HG03342 (cell line): ENCODE results near the gene LMF1.
"Not testable (repeated sequence)": the region's sequence is repeated elsewhere in the genome, so short reads cannot be mapped to it uniquely, and the experiment has no call there.

Source experiments
- ATAC-seq: cut with Tn5 transposase; IDR thresholded peaks from one replicate; pipeline ENCODE4 v1.9.1; 2021; ENCODE audit warnings: mild to moderate bottlenecking, moderate library complexity; ENCODE audit not compliant: unreplicated experiment

The LMF1 gene

DNA sequence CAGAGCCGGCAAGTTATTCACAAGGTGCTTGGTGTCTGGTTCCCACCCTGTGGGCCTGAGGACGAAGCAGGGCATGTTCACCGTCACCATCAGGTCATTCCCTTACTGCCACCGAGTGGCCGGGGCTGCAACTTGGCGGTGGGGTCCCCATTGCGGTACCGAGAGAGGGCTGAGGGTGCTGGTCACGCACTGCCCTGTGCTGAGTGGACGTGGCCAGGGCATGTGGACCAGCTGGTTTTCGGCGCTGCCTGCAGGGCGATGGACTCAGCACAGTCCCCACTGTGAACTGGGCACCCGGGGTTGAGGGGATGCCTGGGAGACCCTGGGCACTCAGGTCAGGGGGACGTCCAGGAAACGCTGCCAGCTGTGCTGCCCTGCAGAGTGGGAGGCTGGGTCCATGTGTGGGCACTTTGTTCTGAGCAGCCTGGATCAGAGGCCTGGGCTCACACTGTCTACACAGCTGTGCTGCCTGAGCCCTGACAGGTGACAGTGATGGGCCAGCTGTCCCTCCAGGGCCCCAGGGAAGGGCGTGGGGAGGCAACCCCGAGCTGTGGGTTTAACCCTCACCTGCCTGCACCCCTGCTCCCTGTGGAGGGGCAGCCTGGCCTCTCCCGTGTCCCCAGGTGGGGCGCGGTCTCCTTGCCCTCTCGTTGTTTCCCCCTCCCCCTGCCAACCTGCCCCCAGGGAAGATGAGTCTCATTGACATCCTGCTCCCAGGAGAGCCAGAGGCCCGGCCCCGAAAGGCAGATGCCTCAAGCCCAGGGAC, 131.0 kb downstream of the LMF1 start:
- no peak for ATAC-seq

DNA sequence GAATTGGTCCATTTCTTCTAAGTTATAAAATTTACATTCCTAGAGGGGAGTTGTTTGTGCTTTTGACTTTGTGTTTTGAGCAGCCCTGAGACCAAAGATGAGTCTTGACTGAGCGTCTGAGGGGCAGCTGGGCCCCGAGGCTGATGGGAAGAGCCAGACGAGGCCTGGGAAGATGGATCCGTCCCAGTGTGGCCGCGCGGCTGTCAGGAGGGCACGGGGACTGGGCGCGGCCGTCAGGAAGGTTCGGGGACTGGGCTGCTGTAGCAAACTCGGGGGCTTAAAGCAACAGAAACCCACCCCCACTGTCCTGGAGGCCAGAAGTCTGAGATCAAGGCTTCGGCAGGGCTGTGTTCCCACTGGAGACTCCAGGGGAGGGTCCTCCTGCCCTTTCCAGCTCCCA, 132.0 kb downstream of the LMF1 start:
- ATAC-seq, result no peak

DNA sequence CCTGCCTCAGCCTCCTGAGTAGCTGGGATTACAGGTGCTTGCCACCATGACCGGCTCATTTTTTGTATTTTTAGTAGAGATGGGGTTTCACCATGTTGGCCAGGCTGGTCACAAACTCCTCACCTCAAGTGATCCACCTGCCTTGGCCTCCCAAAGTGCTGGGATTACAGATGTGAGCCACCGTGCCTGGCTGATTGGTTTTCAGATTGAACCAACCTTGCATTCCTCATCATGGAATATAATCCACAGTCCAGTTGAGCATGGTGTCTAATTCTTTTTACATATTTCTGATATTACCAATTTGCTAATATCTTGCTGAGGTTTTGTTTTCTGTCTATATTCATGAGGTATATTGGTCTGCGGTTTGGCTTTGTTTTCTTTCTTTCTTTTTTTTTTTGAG, 134.0 kb downstream of the LMF1 start:
- not testable (repeated sequence) for ATAC-seq

DNA sequence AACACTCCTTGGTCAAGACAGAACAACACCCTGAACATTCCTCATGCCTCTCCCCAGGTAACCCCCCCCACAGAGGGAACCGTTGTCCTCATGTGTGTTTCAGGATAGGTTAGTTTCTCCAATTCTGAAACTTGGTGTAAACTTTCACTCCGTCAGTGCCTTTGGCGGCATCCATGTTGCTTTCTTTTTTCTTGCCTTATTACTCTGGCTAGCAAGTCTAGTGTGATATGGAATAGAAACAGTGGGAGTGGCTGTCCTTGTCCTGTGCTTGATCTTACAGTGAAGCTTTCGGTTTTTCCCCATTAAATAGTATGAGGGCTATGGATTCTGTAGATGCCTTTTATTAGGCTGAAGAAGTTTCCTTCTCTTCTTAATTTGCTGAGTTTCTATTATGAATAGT, 134.6 kb downstream of the LMF1 start:
- ATAC-seq, result no peak

DNA sequence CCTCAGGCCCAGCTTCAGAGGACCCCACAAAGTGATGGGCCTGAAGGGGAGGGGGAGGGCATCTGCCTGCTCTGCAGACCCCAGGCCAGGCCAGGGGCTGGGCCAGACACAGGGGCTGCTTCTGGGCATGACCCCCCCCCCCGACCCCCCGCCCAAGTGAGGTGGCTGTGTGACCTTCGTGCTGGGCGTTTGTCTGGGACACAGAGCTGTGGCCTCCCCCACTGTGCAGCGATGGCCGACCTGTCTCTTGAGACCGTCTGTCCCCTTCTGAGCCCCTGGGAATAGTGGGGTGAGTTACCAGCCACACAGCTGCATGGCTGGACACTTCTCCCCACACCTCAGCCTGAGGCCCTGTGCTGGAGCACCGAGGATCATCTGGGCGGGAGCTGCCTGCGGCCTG, 135.4 kb downstream of the LMF1 start:
- no peak for ATAC-seq

DNA sequence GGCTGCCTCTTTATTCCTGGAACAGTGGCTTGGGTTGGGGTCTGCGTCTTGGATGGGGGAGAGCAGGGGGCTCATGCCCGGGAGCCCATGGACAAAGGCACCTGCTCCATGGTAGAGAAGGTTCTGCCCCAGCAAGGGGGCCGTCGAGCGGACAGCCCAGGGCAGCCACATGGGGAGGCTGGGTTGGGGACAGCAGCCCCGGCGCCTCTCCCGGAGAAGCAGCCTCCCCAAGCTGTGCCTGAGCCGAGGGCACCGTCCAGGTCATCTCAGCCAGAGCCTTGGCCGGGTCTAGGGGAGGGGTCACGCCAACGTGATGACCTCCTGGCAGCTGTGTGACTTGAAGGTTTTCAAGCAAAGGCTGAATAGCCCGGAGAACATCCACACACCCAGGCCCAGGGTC, 137.4 kb downstream of the LMF1 start:
- no peak for ATAC-seq

DNA sequence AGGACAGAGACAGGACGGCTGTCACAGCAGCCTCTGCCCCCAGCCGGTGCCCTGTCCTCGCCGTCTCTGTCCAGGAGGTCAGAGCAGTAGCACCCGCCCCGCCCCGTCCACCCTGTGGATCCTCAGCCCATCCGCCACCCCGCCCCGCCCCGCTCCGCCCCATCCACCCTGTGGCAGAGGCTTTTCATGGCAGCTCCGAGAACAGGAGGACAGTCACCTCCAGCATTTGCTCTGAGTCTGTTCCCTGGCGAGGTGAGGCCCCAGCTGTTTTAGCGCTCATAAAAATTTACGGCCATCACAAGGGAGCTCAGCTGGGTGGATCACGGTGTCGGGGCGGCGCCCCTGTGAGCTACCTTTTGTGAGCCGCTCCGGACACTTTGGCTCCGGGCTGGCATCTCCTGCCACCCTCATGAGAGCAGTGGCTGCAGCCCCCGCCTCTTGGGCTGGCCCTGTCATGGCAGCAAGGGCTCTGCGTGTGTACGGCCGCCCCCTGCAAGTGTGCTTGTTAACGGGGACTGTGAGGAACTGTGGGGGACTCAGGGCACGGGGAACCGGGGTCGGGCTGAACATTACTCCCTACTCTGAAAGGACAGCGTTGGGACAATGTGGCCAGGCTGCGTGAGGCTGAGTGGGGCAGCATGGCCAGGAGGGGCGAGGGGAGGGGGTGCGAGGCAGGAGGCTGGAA, 138.0 kb downstream of the LMF1 start:
- no peak for ATAC-seq

DNA sequence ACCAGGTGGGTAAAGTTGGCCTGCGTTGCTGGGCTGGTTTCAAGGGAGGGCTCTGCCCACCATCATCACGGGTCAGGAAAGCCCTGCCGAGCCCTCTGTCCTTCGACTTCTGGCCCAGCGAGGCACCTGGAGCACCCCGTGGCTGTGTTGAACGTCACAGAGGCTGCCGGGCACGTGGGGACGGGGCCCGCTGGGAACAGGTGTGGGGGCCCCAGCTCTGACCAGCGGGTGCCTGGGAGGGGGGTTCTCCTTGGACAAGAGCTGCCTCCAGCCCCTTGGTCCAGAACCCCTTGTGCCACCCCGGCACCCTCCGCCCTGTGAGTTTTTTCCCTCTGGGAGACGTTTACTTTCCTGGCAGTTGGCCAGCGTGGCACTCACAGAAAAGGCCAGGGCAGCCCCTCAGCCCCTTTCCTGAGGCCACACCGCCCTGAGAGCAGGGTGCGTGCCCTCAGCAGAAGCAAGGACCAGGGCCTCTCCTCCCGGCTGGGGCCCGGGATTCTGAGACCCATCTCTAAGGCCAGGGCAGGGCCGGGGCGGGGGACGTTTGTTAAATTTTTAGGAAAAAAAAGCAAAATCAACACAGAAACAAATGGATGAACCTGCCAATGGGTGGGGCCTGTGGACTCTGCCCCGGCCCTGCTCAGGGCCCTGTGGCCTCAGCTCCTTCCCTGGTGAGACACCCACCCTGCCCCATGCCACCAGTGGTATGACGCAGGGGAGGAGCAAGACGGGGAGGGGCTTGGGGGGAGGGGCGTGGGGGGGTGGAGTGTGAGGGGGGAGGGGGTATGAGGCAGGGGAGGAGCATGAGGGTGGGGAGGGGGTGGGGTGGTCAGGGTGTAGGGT, 139.0 kb downstream of the LMF1 start:
- no peak for ATAC-seq

DNA sequence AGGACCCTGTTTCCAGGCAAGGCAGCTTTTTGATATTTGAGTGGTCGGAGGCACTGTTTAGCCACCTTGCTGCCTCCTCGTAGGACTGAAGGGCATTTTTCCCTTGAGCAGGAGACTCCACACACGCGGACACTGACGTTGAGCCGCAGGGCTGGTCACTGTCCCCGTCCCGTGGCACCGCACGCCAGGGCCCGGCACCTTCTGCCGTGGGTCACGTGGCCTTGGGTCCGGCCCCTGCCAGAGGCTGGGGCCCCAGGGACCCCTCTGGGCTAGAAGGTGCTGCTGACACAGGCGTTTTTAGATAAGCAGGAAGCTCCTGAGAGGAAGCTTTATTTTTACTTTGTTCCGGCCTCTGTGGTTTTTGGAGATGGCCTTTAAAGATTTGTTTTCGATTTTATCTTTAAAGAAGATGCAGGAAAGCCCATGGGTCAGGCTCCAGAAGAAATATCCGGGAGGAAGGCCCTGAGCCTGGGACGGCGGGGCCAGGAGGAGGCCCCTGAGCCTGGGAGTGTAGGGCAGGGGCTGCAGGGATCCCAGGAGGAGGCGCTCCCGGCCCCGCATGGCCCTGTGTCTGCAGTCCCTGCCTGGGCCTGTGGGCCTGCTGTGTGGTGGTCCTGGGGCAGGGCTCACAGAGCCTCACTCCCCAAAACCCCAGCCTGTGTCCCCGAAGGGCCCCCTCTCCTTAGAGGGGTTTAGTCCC, 139.8 kb downstream of the LMF1 start:
- ATAC-seq, result no peak

DNA sequence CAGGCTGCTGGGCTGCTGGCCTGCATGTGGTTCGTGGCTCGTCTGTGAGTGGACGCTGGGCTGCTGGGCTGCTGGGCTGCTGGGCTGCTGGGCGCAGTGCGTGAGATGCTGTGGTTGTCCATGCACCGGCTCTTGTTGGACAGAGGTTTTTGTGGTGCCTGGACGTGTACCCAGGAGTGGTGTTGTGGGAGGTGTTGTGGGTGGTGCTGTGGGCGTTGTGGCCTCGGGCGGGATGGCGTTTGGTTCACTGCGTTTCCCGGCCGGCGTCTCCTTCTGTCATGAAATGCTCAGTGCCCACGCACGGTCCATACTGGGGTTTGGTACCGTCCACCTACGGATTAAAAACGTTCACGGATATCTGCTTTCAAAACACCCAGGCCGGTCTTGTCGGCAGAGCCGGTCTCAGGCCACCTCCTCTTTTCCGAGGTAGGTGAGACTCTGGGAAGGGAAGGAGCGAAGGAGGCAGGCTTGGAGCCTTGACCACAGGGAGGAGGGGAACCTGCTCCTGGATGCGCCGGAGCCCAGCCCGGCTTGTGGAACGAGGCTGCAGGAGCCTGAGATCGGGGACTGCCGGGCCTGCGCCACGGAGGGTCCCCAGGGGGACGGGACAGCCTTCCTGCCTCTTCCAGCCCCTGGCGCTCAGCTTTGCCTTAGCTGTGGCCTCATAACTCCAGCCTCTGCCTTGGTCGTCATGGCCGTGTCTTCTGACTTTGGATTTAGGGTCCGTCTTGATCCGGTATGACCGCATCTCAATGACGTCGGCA, 140.5 kb downstream of the LMF1 start:
- ATAC-seq, result no peak

DNA sequence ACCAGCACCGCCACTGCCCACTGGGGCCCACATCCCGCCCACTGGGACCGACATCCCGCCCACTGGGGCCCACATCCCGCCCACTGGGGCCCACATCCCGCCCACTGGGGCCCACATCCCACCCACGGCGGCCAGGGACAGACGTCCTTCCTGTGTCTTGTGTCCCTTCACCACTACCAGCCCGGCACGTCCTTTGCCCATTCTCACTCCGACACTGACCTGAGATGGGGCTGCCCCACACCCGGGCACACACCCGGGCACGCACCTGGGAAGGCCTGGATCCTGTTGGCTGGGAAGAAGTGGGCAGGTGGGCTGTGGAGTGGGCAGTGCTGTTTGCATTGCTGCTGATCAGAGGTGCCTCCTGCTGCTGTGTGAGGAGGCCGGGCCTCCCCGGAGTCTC, 141.9 kb downstream of the LMF1 start:
- ATAC-seq, result no peak

DNA sequence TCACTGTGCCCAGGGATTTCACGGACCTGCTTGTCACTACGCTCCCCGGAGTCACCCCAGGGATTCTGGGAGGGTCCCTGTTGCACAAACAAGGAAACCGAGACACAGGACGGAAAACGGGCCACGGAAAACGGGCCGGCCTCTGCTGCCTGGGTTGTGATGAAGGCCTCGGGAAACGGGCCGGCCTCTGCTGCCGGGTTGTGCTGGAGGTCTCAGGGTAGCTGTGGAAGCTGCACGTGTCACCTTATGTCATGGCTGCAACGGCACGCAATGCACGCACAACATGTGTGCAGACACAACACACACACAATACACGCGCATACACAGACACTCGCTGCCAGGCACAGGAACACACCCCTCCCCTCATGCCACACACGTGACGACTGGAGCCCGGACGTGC, 143.3 kb downstream of the LMF1 start:
- no peak for ATAC-seq

DNA sequence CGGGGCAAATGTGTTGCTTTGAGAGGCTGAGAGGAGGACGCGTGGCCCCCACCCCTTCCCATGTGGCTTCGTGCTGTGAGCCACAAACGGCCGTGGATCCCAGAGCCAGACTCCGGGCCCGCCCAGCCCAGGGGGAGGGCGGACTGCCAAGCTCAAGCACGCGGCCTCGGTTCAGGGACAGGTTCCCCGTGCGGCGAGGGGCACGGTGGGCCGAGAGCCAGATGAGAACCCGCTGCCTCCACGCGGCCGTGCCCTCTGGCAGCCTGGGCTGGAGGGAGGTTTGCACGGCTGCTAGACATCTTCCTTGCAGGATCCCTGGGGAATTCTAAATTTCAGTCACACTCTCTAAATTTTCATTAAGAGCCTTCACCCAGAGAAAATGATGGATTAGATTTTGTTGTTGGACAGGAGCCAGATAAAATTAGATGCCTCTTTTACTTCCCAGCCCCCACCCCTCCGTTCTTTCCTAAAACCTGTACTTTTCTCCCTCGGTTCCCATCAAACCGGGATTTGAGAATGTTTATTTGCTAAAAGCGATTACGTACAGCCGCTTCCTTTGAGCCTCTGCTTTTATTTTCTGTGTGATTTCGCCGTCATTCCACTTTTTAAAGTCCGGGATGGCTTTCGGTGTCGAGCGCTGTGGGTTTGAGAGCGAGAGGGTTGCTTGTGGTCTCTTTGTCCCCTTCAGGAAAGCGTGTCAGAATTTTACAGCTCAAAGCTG, 145.3 kb downstream of the LMF1 start:
- ATAC-seq, result no peak

DNA sequence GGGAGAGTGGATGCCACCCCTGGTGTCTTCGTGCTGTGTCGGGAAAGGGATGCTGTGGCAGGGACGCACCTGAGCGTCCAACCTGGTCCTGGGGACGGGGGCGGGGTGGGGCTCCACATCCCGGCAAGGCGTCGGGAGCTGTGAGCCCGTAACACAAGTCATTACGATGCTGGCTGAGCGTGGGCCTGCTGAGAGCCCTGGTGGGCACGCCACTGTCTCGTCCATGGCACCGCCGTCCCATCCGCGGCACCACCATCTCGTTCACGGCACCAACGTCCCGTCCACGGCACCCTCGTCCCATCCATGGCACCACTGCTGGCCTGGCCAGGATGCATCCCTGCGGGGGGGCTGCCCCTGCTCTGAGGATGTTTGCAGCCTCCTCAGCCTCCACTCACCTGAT, 146.2 kb downstream of the LMF1 start:
- no peak for ATAC-seq

DNA sequence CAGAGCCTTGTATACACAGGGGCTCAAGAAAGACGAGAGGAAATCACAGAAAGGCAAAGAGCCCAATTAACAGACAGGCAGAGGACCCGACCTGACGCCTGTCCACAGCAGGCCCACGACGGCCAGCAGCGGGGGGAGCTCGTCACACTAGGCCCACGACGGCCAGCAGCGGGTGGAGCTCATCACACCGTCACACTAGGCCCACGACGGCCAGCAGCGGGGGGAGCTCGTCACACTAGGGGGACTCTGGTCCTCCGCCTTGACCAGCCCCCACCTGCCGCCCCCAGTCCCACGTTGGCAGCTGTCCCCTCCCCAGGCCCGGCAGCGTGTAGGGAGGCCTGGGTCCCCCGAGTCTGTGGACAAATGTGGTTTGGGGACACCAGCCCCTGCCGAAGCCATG, 146.6 kb downstream of the LMF1 start:
- ATAC-seq, result no peak

DNA sequence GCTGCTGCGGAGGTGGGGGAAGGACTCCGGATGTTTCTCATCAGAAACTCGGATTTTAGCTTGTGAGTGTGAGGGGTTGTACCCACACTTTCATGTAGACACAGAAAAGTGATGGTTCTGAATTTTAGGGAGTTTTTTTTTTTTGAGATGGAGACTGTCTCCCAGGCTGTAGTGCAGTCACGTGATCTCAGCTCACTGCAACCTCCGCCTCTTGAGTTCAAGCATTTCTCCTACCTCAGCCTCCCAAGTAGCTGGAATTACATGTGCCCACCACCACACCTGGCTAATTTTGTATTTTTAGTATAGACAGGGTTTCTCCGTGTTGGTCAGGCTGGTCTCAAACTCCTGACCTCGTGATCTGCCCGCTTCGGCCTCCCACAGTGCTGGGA, 147.9 kb downstream of the LMF1 start:
- ATAC-seq, result no peak

DNA sequence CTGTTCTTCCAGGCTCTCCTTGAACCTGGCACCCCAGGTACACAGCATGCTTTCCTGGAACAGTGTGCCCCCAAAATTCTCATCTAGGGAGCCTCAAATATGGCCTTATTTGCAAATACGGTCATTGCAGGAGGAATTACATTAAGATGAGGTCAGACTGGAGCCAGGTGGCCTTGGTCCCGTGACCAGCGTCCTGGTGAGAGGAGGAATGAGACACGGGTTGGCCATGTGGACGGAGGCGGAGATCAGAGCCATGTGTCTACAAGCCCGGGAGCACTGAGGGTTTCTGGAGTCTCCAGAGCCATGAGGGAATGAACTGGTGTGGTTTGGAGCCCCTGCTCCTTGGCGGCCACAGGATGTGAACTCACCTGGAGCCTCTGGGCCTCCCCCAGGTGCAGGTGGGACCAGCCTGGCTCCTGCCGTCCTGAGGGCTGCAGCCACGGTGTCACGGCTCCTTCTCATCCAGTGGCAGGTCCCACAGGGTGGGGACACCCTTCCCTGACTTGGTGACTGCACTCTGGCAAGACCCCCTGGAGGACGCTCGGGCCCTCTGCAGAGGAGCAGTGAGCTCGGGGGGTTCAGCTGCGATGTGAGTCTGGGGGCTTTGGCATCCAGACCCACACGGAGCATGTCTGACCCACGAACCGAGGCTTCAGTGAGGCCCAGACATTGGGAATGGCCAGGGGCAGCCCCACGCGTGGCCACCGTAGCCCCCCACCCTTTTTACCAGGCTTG, 148.4 kb downstream of the LMF1 start:
- no peak for ATAC-seq

DNA sequence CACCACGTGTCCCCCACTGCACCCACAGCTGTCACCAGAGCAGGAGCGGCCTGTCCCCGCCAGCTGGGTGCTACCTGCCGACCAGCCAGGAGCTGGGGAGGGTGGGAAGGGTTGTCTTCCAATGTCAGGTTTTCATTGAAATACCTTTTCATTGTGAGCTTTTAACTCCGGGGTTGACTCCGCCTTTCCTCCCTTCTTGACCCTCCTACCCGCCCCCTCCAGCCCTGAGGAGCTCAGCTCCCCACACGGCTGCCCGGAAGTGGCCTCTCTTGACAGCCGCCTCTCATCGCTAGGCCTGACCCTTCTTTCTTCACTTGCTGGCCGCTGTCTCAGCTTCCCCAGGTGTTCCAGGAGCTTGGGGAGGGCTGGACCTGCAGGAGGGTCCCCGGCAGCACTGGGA, 149.0 kb downstream of the LMF1 start:
- no peak for ATAC-seq

DNA sequence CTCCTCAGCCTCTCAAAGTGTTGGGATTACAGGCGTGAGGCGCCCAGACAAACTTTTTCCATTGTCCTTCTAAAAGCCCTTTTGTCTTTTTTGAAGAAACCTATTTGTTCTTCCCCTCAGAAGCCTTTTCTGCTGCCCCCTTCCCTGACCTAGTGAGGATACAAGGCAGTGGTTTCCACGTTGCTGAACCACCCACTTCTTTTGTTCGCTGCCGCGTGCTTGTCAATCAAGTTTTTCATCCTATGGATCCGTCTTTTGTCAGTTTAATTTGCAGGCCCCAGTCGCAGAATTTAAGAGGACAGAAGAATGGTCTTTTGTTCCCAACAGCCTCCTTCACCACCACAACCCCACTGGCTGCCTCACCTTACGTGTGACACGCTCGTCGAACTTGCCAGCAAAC, 150.0 kb downstream of the LMF1 start:
- no peak for ATAC-seq
